Left ventricle myocardium superior (tissue), 1 donor: ENCODE results near the gene TXLNB. TPM values are rescaled to one million over a fixed set of nuclear protein-coding genes. Genes with fewer than 3 reads are reported as not detected.

Experiments used
- ATAC-seq: fragments of 200-7000 bp; cut with Tn5 transposase; one replicate; pipeline ENCODE4 v1.9.1; 2020; ENCODE audit warnings: mild to moderate bottlenecking, moderate library complexity
- DNase-seq: peaks from one replicate; pipeline ENCODE4 v3.0.0-alpha.2; 2020
- intact Hi-C: fragments of 100-400 bp; cut with micrococcal nuclease; formaldehyde crosslinking; loops from one replicate; pipeline ENCODE4 v1.11.0; 2022
- total RNA-seq: library from RNA; stranded (reverse); fragmentation: NEBNext Ultra II Directional; extraction: Animal tissue kit (Norgen Biotek cat#: 25700); gene quantifications from one replicate; pipeline ENCODE4 v1.2.1, GENCODE V29; 2021
- donor health status: DM: no; HTN: yes; CAD: no; lungs with severe emphysema.

The TXLNB gene
- total RNA-seq, 1 donor from 2014 or later, result 133 TPM

- no peak for DNase-seq
- intact Hi-C loops, result no loop called here
- no peak for ATAC-seq
Observed at GRCh38 chr6:139282684-139283083, 9.1 kb downstream of the TXLNB start.

- DNase-seq, result peak; percentile 26
- peak; percentile 72 for ATAC-seq
- intact Hi-C loops, result no loop called here
Observed at GRCh38 chr6:139278190-139278589, 13.6 kb downstream of the TXLNB start.

- intact Hi-C loops, result no loop called here
- ATAC-seq, result peak; percentile 29
- DNase-seq, result no peak
Observed at GRCh38 chr6:139277587-139277986, 14.2 kb downstream of the TXLNB start.

- peak; percentile 33 for ATAC-seq
- DNase-seq, result no peak
- intact Hi-C loops, result no loop called here
Observed at GRCh38 chr6:139277161-139277560, 14.6 kb downstream of the TXLNB start.

GRCh38 chr6:139275279-139276055, 16.3 kb downstream of the TXLNB start:
- intact Hi-C loops, result no loop called here
- ATAC-seq (no peak), DNase-seq (no peak)

- intact Hi-C loops, result no loop called here
- DNase-seq (no peak), ATAC-seq (peak; percentile 29)
Observed at GRCh38 chr6:139271056-139271455, 20.7 kb downstream of the TXLNB start.

- DNase-seq (no peak), ATAC-seq (no peak)
- intact Hi-C loops, result no loop called here
Observed at GRCh38 chr6:139270249-139270648, 21.5 kb downstream of the TXLNB start.

GRCh38 chr6:139265512-139266190, 26.1 kb downstream of the TXLNB start:
- DNase-seq (no peak), ATAC-seq (no peak)
- intact Hi-C loops, result no loop called here

GRCh38 chr6:139262519-139263300, 29.1 kb downstream of the TXLNB start:
- intact Hi-C loops, result no loop called here

GRCh38 chr6:139257821-139258398, 33.9 kb downstream of the TXLNB start:
- DNase-seq, result no peak
- intact Hi-C loops, result no loop called here
- ATAC-seq, result peak; percentile 16

More at GRCh38 chr6:139262519-139263300, 29.1 kb downstream of the TXLNB start:
- DNase-seq (no peak), ATAC-seq (no peak)

GRCh38 chr6:139257291-139257690, 34.5 kb downstream of the TXLNB start:
- no peak for DNase-seq
- intact Hi-C loops, result no loop called here
- ATAC-seq, result no peak

GRCh38 chr6:139256087-139256486, 35.7 kb downstream of the TXLNB start:
- intact Hi-C loops, result no loop called here
- ATAC-seq (no peak), DNase-seq (no peak)

GRCh38 chr6:139254196-139254595, 37.6 kb downstream of the TXLNB start:
- intact Hi-C loops, result no loop called here
- DNase-seq (no peak), ATAC-seq (no peak)

GRCh38 chr6:139253656-139254055, 38.1 kb downstream of the TXLNB start:
- intact Hi-C loops, result no loop called here

GRCh38 chr6:139251691-139252390, 40.0 kb downstream of the TXLNB start:
- intact Hi-C loops, result no loop called here
- ATAC-seq (peak; percentile 31), DNase-seq (no peak)

More at GRCh38 chr6:139253656-139254055, 38.1 kb downstream of the TXLNB start:
- no peak for DNase-seq
- ATAC-seq, result no peak

- intact Hi-C loops, result no loop called here
- ATAC-seq, result peak; percentile 89
- no peak for DNase-seq
Observed at GRCh38 chr6:139251045-139251690, 40.6 kb downstream of the TXLNB start.

- peak; percentile 73 for DNase-seq
- peak; percentile 88 for ATAC-seq
- intact Hi-C loops, result no loop called here
Observed at GRCh38 chr6:139250296-139251044, 41.3 kb downstream of the TXLNB start.

GRCh38 chr6:139249395-139249794, 42.4 kb downstream of the TXLNB start:
- intact Hi-C loops, result no loop called here
- no peak for ATAC-seq
- DNase-seq, result no peak
